Measurements from ENCODE around the gene CABP4.

The CABP4 gene
- long read RNA-seq, partial matches to known transcripts, result 0 of 1 reads
- long read RNA-seq, other reads (novel, unspliced or antisense), result 1 of 1 reads

- TF ChIP-seq SPI1 (IDR thresholded peaks at IDR 0.05; ENCODE audit: borderline replicate concordance, low read depth) (no peak), POLR2AphosphoS5 (IDR thresholded peaks at IDR 0.05; ENCODE audit: low read depth) (no peak), REST (IDR thresholded peaks at IDR 0.05; ENCODE audit: insufficient replicate concordance, low read depth) (no peak), GABPA (IDR thresholded peaks at IDR 0.05; ENCODE audit: low read depth) (no peak)
- TF ChIP-seq, protein P1, sequence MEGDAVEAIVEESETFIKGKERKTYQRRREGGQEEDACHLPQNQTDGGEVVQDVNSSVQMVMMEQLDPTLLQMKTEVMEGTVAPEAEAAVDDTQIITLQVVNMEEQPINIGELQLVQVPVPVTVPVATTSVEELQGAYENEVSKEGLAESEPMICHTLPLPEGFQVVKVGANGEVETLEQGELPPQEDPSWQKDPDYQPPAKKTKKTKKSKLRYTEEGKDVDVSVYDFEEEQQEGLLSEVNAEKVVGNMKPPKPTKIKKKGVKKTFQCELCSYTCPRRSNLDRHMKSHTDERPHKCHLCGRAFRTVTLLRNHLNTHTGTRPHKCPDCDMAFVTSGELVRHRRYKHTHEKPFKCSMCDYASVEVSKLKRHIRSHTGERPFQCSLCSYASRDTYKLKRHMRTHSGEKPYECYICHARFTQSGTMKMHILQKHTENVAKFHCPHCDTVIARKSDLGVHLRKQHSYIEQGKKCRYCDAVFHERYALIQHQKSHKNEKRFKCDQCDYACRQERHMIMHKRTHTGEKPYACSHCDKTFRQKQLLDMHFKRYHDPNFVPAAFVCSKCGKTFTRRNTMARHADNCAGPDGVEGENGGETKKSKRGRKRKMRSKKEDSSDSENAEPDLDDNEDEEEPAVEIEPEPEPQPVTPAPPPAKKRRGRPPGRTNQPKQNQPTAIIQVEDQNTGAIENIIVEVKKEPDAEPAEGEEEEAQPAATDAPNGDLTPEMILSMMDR (IDR thresholded peaks at IDR 0.05; ENCODE audit: insufficient read depth, low read length), result no peak
- no peaks in the 10 kb centered on the region for H3K27me3 ChIP-seq (ENCODE audit: insufficient read depth, poor library complexity, severe bottlenecking)
- no peak within 1 kb of the TSS for H3K27ac ChIP-seq (replicated peaks)
- H3K4me3 ChIP-seq (replicated peaks; ENCODE audit: insufficient read depth, low read length), result no peak within 1 kb of the TSS
- DNase-seq (ENCODE audit: low read depth in 1 of 2, low spot score in 1 of 2), result no peak
Measured at GRCh38 chr11:67455054-67455453, at the start of gene CABP4. TSS of gene CABP4 (plus strand) at chr11:67455354. CDS start at chr11:67455424, 70 bp downstream.

DNA sequence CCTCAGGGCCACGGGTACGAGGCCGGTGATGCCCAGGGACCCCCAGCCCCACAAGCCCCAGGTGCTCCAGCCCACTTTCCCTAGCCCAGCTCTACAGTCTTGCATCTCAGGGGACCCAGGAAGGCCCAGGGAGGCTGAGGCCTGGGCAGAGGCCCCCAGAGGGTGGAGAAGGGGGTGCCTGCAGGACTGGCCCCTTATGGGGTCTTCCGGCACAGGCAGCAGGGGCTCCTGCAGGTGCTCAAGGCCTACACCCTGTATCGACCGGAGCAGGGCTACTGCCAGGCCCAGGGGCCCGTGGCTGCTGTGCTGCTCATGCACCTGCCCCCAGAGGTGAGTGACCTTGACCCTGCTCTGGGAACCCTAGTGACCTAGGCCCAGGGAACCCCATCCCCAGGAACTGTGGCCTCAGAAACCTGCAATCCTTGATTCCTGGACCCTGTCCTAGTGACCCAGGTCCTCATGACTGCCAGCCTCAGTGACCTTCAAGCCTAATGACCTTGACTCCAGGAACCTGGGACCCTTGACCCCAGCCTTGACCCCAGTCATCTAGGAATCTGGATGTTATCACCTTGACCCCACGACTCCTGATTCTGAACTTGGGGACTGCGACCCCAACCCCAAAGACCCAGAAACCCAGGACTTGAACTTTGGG is 49.3 kb upstream of the CABP4 start:
- TF ChIP-seq SPI1 (IDR thresholded peaks at IDR 0.05; ENCODE audit: borderline replicate concordance, low read depth) (no peak), POLR2AphosphoS5 (IDR thresholded peaks at IDR 0.05; ENCODE audit: low read depth) (no peak), REST (IDR thresholded peaks at IDR 0.05; ENCODE audit: insufficient replicate concordance, low read depth) (no peak), GABPA (IDR thresholded peaks at IDR 0.05; ENCODE audit: low read depth) (no peak)
- TF ChIP-seq, protein P1 (IDR thresholded peaks at IDR 0.05; ENCODE audit: insufficient read depth, low read length), result no peak
- DNase-seq (ENCODE audit: low read depth in 1 of 2, low spot score in 1 of 2), result no peak
- Histone ChIP-seq H3K27ac (replicated peaks) (peak overlapping the region; percentile 94), H3K4me3 (replicated peaks; ENCODE audit: insufficient read depth, low read length) (no peak overlapping the region), H3K27me3 (ENCODE audit: insufficient read depth, poor library complexity, severe bottlenecking) (no peaks in the 10 kb centered on the region)

DNA sequence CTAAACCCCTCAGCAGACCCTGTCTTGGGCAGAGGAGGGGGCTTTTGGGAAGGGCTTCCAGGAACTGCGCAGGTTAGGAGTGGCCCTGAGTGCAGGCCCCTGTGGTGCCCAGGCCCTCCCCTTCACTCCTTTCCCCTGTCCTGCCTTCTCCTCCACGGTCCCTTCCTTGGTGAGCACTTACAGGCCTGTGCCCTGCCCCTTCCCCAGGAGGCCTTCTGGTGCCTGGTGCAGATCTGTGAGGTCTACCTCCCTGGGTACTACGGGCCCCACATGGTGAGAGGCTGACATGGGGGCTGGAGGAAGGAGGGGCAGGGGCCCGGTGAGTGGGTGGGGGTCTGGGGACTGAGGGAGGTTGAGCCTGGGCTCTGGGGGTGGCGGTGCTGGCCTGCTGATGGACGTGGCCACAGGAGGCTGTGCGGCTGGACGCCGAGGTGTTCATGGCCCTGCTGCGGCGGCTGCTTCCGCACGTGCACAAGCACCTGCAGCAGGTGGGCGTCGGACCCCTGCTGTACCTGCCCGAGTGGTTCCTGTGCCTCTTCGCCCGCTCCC is 48.7 kb upstream of the CABP4 start:
- no peak for DNase-seq (ENCODE audit: low read depth in 1 of 2, low spot score in 1 of 2)
- Histone ChIP-seq H3K4me3 (replicated peaks; ENCODE audit: insufficient read depth, low read length) (no peak overlapping the region), H3K27me3 (ENCODE audit: insufficient read depth, poor library complexity, severe bottlenecking) (no peaks in the 10 kb centered on the region), H3K27ac (replicated peaks) (peak overlapping the region; percentile 94)
- TF ChIP-seq GABPA (IDR thresholded peaks at IDR 0.05; ENCODE audit: low read depth) (no peak), POLR2AphosphoS5 (IDR thresholded peaks at IDR 0.05; ENCODE audit: low read depth) (no peak), REST (IDR thresholded peaks at IDR 0.05; ENCODE audit: insufficient replicate concordance, low read depth) (no peak), SPI1 (IDR thresholded peaks at IDR 0.05; ENCODE audit: borderline replicate concordance, low read depth) (no peak)
- TF ChIP-seq, protein P1 (IDR thresholded peaks at IDR 0.05; ENCODE audit: insufficient read depth, low read length), result no peak

Data from HL-60 (cell line).